ENCODE results near the gene GRAMD2B. TPM values are rescaled to one million over a fixed set of nuclear protein-coding genes. Genes with fewer than 3 reads are reported as not detected.

The GRAMD2B gene
- total RNA-seq, 1 experiment from 2014 or later: 6.7 TPM

- no peaks in the 10 kb centered on the region for H3K36me3 Mint-ChIP-seq (ENCODE audit: insufficient read depth in 1 of 3, low read depth in 3 of 3)
Measured at GRCh38 chr5:126419102-126419501, 4.1 kb upstream of the GRAMD2B start.

More at GRCh38 chr5:126419102-126419501, 4.1 kb upstream of the GRAMD2B start:
- Histone ChIP-seq H4K8ac (replicated peaks; ENCODE audit: insufficient read length, low read depth, low read length) (no peak overlapping the region), H2BK5ac (ENCODE audit: insufficient read length, low read length) (no peak overlapping the region), H2AFZ (ENCODE audit: low read length) (no peak overlapping the region), H3K23ac (ENCODE audit: insufficient read length, low read depth, low read length) (no peak overlapping the region), H3K4ac (ENCODE audit: low read depth, low read length) (no peak overlapping the region), H2AK5ac (ENCODE audit: insufficient read length, low read length) (no peak overlapping the region), H3K56ac (ENCODE audit: insufficient read length, low read depth, low read length) (no peak overlapping the region), H3K23me2 (ENCODE audit: insufficient read length, low read depth, low read length, poor library complexity, severe bottlenecking) (peaks cover 9% of the 10 kb centered on the region), H2BK20ac (ENCODE audit: low read depth, low read length, poor library complexity, severe bottlenecking) (no peak overlapping the region), H4K91ac (ENCODE audit: insufficient read length, low read depth, low read length) (no peak overlapping the region), H3K18ac (ENCODE audit: insufficient read length, low read depth, low read length) (no peak overlapping the region), H4K20me1 (ENCODE audit: control insufficient read depth, insufficient read depth, insufficient read length) (no peaks in the 10 kb centered on the region), H3K79me2 (ENCODE audit: insufficient read depth, low read length) (no peaks in the 10 kb centered on the region), H3K9ac (ENCODE audit: extremely low read depth, insufficient read length, low read length) (no peak overlapping the region), H3K27me3 (ENCODE audit: insufficient read depth, low read length) (no peaks in the 10 kb centered on the region), H3K14ac (ENCODE audit: insufficient read depth, low read length) (no peak overlapping the region), H3K4me2 (ENCODE audit: insufficient read depth, insufficient read length, low read length) (no peak overlapping the region), H4K5ac (ENCODE audit: insufficient read length, low read depth, low read length) (no peak overlapping the region), H3K4me1 (ENCODE audit: insufficient read depth, low read length) (no peaks in the 10 kb centered on the region; the same call in 1 of the 2 replicates), H2BK120ac (ENCODE audit: low read depth, low read length, poor library complexity, severe bottlenecking) (no peak overlapping the region), H2BK12ac (ENCODE audit: insufficient read length, low read depth, low read length) (no peak overlapping the region), H3K27ac (ENCODE audit: insufficient read length, low read depth, low read length) (no peak overlapping the region), H3K9me3 (ENCODE audit: control insufficient read depth, low read depth, low read length) (no peaks in the 10 kb centered on the region), H3K79me1 (ENCODE audit: insufficient read depth, low read depth, low read length, poor library complexity, severe bottlenecking) (no peaks in the 10 kb centered on the region), H3T11ph (ENCODE audit: low read length) (no peak overlapping the region), H2BK15ac (ENCODE audit: low read depth, low read length) (no peak overlapping the region)
- DNase-seq: no peak
- no peak overlapping the region for H3K27ac Mint-ChIP-seq
- H3K4me3 Mint-ChIP-seq: no peak overlapping the region
- TF ChIP-seq, protein P1, sequence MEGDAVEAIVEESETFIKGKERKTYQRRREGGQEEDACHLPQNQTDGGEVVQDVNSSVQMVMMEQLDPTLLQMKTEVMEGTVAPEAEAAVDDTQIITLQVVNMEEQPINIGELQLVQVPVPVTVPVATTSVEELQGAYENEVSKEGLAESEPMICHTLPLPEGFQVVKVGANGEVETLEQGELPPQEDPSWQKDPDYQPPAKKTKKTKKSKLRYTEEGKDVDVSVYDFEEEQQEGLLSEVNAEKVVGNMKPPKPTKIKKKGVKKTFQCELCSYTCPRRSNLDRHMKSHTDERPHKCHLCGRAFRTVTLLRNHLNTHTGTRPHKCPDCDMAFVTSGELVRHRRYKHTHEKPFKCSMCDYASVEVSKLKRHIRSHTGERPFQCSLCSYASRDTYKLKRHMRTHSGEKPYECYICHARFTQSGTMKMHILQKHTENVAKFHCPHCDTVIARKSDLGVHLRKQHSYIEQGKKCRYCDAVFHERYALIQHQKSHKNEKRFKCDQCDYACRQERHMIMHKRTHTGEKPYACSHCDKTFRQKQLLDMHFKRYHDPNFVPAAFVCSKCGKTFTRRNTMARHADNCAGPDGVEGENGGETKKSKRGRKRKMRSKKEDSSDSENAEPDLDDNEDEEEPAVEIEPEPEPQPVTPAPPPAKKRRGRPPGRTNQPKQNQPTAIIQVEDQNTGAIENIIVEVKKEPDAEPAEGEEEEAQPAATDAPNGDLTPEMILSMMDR (conservative IDR thresholded peaks at IDR 0.05): no peak
- WGBS (ENCODE audit: extremely low coverage, insufficient read length, low lambda C conversion rate): no CpG with 5 or more reads among the region's 5 CpGs
- H3K27me3 Mint-ChIP-seq (ENCODE audit: low read depth): no peaks in the 10 kb centered on the region
- H3K4me1 Mint-ChIP-seq: peaks cover 10% of the 10 kb centered on the region in 2 experiments
- 0 out of 5 replicates have a peak, but pooled peaks cover 0 to 2% of the 10 kb centered on the region in 2 experiments for H3K9me3 Mint-ChIP-seq
